HEK293T (cell line): ENCODE results near the gene HTRA3.

Source experiments
- FOXK2 ChIP-seq: fragments of 450-650 bp; IDR thresholded peaks from 2 replicates; pipeline ENCODE4 v1.6.1; 2016; ENCODE audit warnings: mild to moderate bottlenecking
- FOXM1 ChIP-seq: fragments of 450-650 bp; IDR thresholded peaks from 2 replicates; pipeline ENCODE4 v1.6.1; 2017; ENCODE audit warnings: mild to moderate bottlenecking, borderline replicate concordance
- HDGF ChIP-seq: fragments of 450-650 bp; IDR thresholded peaks from 2 replicates; pipeline ENCODE4 v1.6.1; 2017; ENCODE audit warnings: antibody characterized with exemption, borderline replicate concordance
- L3MBTL2 ChIP-seq: fragments of 450-650 bp; conservative IDR thresholded peaks from 2 replicates; pipeline ENCODE4 v1.6.1; 2016; ENCODE audit warnings: mild to moderate bottlenecking
- LEF1 ChIP-seq: fragments of 450-650 bp; IDR thresholded peaks from 2 replicates; pipeline ENCODE4 v1.6.1; 2017; ENCODE audit warnings: mild to moderate bottlenecking, borderline replicate concordance
- TARDBP ChIP-seq: fragments of 450-650 bp; IDR thresholded peaks from 2 replicates; pipeline ENCODE4 v1.6.1; 2016

DNA sequence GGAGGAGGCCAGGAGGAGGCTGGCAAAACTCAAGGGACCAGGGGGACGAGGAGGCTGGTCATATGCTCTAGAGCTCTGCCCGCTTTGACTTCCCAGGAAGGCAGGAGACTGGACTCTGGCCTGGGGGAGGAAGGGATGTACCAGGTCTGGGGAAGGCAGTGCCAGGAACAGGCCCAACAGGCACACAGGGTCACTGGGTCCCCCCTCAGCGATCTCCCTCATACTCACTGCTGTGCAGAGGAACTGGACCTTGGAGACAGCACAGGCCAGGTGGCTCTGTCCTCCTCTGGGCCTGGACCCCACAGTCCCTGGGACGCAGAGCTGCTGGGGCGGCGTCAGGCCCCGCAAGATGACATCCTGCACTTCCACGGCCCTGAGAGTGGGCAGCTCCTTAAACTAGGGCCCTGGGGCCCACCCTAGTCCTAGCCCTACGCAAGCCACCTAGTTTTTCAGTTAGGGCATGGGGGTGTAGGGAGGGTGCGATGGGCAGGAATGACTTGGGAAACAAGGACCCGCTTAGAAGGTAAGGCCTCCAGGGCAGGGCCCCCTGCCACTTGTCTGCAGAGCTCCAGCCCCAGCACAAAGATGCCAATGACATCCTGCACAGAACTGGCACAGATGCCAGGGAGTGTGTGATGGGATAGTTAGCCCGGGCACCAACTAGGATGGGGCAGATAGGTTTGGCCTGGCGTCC is 59.5 kb downstream of the HTRA3 start:
- TF ChIP-seq LEF1 (no peak), L3MBTL2 (no peak), FOXM1 (no peak), TARDBP (no peak), HDGF (no peak), FOXK2 (no peak)
